GM13977 (cell line): ENCODE results near the gene TCF7.

ENCODE experiments used
- DNase-seq: peaks from one replicate; pipeline ENCODE4 v3.0.0; 2012; ENCODE audit warnings: low spot score
- in situ Hi-C: fragments of 300-500 bp; cut with MboI; formaldehyde crosslinking; loops from one replicate; pipeline ENCODE4 v1.12.0; 2022; ENCODE audit warnings: low sequenced_read_pairs, low pct_unique_long_range_greater_than_20kb, mixed read lengths, inconsistent platforms; ENCODE audit not compliant: unreplicated experiment
- TF ChIP-seq, protein P1 (sequence below): IDR thresholded peaks from 2 replicates; pipeline ENCODE4 v1.5.1; 2012; ENCODE audit warnings: mild to moderate bottlenecking, control low read depth; ENCODE audit not compliant: insufficient read depth; ENCODE audit errors: extremely low read depth, missing control alignments

TCF7 gene

DNA sequence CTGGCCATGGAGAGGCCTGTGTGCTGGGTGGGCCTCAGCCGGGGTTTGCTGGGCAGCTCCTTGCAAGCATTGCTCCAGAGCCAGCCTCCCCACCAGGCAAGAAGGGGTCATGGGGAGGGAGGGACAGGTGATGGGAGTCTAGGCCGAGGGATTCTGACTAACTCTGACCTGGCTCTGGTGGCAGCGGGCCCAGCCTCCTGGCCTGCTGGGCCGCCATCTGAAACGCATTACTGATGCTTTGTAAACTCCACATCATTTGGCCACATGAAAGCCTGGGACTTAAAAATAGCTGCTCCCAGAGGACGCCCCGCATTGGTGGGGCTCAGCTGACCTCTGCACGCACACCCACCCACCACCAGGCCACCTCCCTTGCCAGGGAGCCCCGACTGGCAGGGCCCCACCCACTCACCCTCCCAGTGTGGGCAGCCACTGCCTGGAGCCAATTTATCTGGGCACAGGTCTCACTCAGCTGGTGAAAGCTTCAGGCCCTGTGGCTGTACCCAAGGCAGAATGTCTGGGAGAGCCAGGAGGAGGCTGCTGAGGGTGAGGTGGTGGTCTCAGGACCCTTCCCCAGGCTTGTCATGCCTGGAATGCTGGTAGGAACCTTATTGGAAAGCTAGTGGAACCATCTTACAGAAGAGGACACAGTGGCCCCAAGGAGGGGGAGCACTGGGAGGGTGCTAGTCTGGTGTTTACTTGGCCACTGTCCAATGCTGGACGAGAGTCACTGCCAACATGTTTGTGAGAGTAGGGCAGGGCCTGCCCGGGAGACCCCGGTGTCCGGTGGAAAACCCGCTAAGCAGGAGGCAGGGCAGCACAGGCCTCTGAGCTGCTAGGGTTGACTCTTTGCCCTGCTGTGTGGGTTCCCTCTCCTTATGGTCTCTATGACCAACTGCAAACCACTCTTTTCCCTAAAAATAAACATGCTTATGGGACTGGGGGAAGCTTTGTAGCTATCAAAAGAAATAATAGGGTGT is 10.8 kb downstream of the TCF7 start:
- no peak for DNase-seq
- TF ChIP-seq, protein P1, sequence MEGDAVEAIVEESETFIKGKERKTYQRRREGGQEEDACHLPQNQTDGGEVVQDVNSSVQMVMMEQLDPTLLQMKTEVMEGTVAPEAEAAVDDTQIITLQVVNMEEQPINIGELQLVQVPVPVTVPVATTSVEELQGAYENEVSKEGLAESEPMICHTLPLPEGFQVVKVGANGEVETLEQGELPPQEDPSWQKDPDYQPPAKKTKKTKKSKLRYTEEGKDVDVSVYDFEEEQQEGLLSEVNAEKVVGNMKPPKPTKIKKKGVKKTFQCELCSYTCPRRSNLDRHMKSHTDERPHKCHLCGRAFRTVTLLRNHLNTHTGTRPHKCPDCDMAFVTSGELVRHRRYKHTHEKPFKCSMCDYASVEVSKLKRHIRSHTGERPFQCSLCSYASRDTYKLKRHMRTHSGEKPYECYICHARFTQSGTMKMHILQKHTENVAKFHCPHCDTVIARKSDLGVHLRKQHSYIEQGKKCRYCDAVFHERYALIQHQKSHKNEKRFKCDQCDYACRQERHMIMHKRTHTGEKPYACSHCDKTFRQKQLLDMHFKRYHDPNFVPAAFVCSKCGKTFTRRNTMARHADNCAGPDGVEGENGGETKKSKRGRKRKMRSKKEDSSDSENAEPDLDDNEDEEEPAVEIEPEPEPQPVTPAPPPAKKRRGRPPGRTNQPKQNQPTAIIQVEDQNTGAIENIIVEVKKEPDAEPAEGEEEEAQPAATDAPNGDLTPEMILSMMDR = no peak
- in situ Hi-C loops = no loop called here

DNA sequence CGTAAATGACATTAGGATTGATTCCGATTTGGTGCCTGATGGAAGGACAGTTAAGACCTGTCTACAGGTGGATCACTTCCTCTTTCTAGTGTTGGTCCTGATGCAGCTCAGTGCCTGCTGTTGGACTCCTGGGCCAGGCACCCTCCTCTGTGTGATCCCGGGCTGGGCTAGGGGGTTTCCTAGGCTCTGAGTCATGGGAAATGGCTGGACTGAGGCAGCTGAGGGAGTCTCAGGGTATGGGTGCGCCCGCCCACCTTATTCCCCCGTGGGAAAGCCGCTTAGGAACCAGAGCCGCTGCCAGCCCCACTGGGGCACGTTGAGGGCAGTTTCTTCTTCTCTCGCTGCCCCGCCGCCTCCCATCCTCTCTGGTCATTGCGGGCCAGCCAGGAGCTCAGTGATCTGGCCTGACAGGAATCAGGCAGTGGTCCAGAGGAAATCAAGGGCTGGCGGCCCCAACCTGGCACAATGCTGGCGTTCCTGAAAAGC is 12.9 kb downstream of the TCF7 start:
- DNase-seq = no peak
- TF ChIP-seq, protein P1 = no peak
- in situ Hi-C loops = no loop called here

DNA sequence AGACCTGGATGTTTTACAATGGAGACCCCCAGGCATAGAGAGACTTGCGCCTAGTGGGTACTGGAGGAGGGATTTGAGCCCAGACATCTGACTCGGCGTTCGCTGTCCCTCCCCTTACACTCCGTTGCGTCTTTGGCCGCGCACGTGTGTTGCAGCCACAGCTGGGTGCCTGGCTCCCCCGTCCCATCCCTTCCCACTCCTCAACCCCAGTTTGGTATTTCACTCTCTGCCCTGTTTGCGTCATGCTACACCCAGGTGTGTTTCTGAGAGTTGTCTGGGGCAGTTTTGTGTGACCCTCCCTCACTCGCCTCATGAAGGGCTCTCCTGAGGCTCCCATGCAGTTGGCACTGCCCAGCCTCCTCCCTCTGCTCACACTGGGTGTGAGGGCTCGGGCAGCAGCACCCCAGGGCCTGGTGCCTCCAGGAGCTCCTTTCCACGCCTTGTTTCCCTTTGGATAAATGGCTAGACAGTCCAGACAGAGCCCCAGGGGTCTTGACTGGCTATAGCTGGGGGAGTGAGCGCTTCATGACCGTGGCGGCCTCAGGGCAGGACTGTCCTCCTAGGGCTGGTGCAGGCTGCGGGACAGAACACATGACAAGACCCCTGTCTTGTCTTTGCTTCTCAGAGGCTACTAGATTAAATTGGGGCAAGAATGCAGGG is 13.6 kb downstream of the TCF7 start:
- no peak for DNase-seq
- in situ Hi-C loops = no loop called here
- TF ChIP-seq, protein P1 = no peak

DNA sequence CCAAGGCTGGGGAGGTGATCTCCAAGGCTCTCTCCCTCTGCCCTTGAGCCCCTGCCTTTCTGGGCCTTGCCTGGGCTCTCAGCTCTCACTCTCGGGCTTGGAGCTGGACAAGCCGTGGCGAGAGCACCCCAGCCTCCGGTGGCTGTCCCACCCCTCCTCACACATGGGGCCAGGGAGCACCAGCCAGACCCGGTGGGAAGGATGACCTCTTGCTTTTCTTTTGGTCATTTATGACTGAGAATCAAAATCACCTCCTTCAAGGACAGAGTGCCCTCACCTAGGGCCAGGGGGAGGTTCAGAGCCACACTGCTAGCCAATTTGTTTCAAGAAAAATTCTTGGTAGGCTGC is 14.1 kb downstream of the TCF7 start:
- TF ChIP-seq, protein P1 = no peak
- in situ Hi-C loops = no loop called here
- no peak for DNase-seq

DNA sequence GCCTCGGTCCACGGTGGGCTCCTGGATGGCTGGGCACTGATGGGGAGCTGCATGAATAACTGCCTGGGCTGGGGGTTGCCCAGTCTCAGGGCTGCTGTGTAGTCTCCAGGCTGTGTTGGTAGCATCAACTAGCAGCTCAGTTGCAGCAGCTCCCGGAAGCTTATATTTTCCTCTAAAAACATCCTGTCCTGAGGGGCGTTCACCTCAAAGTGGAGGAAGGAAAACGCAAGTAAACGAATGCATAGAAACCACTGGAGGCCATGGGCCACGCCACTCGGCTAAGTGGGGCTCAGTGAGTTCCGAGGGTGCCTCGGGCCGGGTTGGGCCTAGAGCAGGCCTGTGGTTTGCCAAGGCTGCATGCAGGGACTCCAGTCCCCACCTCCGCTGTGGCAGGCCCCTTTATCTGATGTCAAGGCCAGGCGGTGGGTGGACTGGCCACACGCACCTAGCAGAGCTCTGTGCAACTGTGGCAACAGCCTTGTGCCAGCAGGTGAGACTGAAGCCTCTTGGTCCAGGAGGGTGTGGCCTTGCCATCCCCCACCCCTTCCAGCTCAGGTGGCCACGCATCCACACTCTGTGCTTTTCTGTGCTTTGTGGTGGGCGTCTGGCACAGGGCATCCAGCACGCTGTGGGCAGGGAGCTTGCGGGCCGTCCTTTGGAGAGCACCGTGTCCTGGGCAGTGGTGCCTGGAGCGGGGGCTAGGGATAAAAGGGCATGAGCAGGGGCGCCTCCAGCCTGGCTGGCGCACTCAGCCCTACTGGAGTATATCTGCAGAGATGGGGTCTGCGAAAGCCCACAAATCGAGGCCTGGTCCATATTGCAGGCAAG is 15.1 kb downstream of the TCF7 start:
- in situ Hi-C loops = no loop called here
- no peak for DNase-seq
- TF ChIP-seq, protein P1 = no peak
